Gastroesophageal sphincter (tissue), 3 donors: Measurements from ENCODE around the gene THTPA.

ENCODE experiments used
- EP300 ChIP-seq: sonication (generic); formaldehyde crosslinking; IDR thresholded peaks from one replicate; pipeline ENCODE4 v1.6.1; 2017; ENCODE audit warnings: antibody characterized with exemption, mild to moderate bottlenecking
- POLR2A ChIP-seq, 2 donors: fragments of 450-650 bp; IDR thresholded peaks; one replicate each; pipeline ENCODE4 v1.6.1; 2017; ENCODE audit warnings: antibody characterized with exemption in 2 of 2, mild to moderate bottlenecking in 2 of 2, moderate library complexity in 1 of 2
- POLR2AphosphoS5 ChIP-seq: sonication (generic); formaldehyde crosslinking; IDR thresholded peaks from one replicate; pipeline ENCODE4 v1.6.1; 2017; ENCODE audit warnings: antibody characterized with exemption
- TF ChIP-seq, protein P1 (sequence below), 4 experiments: fragments of 200-600 bp in 2 of 4; fragments of 450-650 bp in 2 of 4; sonication (generic) in 1 of 4; IDR thresholded peaks; one replicate each; pipeline ENCODE4 v1.5.1; 2017 to 2019; ENCODE audit warnings: antibody characterized with exemption in 4 of 4, mild to moderate bottlenecking in 2 of 4, moderate library complexity in 2 of 4

DNA sequence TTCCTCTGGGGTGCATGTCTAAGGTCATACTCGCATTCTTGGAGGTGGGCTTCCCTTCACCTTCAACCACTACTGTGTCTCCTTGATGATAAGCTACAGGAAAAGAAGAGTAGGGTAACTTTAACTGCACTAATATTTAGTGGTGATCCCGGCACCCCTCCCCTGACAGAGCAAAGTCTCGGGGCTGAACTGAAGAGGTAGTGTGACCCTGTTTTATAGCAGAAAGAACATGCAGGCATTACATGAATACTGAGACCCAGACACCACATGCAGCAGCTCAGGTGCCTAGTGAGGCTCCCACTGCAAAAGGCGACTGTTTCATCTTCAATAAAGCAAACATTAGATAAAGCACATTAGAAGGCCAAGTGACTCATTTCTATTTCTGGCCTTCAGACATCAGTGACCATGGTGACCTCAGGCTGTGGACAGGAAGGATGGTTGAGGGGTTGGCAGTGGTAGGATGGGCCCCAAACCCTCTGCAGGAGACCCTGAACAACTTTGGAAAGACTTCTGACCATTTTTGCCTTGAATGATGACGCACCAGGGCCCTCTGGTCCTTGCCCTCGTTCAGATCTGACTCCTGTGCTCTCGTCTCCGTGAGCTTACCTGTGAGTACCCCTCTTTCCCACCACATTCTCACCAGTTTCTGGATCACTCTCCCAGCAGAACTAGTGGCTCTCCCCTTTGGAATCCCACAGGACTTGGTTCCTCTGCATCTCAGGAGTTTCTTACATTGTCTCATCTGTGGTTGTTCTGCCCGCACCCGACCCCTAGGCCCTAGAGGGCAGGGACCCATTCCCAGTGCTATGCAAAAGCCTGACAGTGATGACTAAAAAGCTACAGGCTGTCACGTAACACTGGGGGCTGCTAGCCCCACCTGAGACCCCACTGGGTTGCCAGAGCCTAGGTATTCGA, 46.4 kb downstream of the THTPA start:
- TF ChIP-seq, protein P1, sequence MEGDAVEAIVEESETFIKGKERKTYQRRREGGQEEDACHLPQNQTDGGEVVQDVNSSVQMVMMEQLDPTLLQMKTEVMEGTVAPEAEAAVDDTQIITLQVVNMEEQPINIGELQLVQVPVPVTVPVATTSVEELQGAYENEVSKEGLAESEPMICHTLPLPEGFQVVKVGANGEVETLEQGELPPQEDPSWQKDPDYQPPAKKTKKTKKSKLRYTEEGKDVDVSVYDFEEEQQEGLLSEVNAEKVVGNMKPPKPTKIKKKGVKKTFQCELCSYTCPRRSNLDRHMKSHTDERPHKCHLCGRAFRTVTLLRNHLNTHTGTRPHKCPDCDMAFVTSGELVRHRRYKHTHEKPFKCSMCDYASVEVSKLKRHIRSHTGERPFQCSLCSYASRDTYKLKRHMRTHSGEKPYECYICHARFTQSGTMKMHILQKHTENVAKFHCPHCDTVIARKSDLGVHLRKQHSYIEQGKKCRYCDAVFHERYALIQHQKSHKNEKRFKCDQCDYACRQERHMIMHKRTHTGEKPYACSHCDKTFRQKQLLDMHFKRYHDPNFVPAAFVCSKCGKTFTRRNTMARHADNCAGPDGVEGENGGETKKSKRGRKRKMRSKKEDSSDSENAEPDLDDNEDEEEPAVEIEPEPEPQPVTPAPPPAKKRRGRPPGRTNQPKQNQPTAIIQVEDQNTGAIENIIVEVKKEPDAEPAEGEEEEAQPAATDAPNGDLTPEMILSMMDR (IDR thresholded peaks at IDR 0.05): no peak
- TF ChIP-seq POLR2AphosphoS5 (no peak), POLR2A (IDR thresholded peaks at IDR 0.05) (no peak), EP300 (no peak)
